Measurements from ENCODE around the gene CASP14.

DNA sequence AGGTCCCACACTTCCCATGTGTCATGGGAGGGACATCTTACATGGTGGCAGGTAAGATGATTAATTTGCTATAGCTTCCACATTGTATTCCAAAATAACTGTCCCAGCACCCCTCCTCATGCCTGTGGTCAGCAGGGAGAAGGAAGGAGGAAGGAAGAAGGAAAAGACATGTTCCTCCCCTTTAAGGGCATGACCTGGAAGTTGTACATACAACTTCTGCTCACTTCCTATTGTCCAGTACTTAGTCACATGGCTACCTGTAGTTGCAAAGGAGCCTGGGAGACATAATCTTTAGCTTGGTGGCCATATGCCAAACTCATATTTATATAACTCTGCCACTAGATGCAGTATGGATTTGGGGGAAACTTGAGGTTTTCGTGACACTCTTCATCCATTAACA, 17.6 kb upstream of the CASP14 start:
- TF ChIP-seq, protein P1, sequence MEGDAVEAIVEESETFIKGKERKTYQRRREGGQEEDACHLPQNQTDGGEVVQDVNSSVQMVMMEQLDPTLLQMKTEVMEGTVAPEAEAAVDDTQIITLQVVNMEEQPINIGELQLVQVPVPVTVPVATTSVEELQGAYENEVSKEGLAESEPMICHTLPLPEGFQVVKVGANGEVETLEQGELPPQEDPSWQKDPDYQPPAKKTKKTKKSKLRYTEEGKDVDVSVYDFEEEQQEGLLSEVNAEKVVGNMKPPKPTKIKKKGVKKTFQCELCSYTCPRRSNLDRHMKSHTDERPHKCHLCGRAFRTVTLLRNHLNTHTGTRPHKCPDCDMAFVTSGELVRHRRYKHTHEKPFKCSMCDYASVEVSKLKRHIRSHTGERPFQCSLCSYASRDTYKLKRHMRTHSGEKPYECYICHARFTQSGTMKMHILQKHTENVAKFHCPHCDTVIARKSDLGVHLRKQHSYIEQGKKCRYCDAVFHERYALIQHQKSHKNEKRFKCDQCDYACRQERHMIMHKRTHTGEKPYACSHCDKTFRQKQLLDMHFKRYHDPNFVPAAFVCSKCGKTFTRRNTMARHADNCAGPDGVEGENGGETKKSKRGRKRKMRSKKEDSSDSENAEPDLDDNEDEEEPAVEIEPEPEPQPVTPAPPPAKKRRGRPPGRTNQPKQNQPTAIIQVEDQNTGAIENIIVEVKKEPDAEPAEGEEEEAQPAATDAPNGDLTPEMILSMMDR (IDR thresholded peaks at IDR 0.05): no peak
- no peak for TF ChIP-seq POLR2A (IDR thresholded peaks at IDR 0.05)

All from gastroesophageal sphincter (tissue), 3 donors.